Choroid plexus epithelial cell (primary cell): Measurements from ENCODE around the gene NFYC.

Experiments used
- DNase-seq: peaks from one replicate; pipeline ENCODE4 v3.0.0-alpha.2; 2010; ENCODE audit warnings: low read depth
- H3K4me3 ChIP-seq: 2 replicates; pipeline ENCODE4 v1.5.1; 2011; ENCODE audit warnings: low read depth, mild to moderate bottlenecking, control low read depth, low read length, moderate library complexity
- CTCF ChIP-seq: conservative IDR thresholded peaks from 2 replicates; pipeline ENCODE4 v1.5.1; 2011; ENCODE audit warnings: low read depth, mild to moderate bottlenecking, control low read depth, inconsistent platforms, low read length, moderate library complexity

NFYC gene

DNA sequence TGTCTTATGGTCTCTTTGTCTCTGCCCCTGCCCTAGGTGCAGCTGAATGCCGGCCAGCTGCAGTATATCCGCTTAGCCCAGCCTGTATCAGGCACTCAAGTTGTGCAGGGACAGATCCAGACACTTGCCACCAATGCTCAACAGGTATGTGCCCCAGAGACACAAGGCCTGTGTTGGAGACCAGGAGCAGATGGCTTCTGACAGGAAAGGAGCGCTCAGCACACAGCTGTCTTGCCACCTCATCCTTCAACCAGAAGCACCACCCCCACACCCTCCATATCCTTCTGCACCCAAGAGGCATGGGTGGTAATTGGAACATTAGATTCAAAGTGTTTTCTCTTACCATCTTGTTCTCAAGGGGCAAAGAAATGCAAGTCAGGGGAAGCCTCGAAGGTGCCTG is 75.1 kb downstream of the NFYC start:
- no peak for DNase-seq
- TF ChIP-seq CTCF = no peak
- no peak overlapping the region for H3K4me3 ChIP-seq

- no peak for DNase-seq
- no peak for TF ChIP-seq CTCF
Measured at GRCh38 chr1:40768146-40768990, 76.9 kb downstream of the NFYC start.

GRCh38 chr1:40769815-40770214 is 78.3 kb downstream of the NFYC start:
- no peak overlapping the region for H3K4me3 ChIP-seq
- TF ChIP-seq CTCF = peak; percentile 36
- DNase-seq = no peak

More at GRCh38 chr1:40768146-40768990, 76.9 kb downstream of the NFYC start:
- no peak overlapping the region for H3K4me3 ChIP-seq

DNA sequence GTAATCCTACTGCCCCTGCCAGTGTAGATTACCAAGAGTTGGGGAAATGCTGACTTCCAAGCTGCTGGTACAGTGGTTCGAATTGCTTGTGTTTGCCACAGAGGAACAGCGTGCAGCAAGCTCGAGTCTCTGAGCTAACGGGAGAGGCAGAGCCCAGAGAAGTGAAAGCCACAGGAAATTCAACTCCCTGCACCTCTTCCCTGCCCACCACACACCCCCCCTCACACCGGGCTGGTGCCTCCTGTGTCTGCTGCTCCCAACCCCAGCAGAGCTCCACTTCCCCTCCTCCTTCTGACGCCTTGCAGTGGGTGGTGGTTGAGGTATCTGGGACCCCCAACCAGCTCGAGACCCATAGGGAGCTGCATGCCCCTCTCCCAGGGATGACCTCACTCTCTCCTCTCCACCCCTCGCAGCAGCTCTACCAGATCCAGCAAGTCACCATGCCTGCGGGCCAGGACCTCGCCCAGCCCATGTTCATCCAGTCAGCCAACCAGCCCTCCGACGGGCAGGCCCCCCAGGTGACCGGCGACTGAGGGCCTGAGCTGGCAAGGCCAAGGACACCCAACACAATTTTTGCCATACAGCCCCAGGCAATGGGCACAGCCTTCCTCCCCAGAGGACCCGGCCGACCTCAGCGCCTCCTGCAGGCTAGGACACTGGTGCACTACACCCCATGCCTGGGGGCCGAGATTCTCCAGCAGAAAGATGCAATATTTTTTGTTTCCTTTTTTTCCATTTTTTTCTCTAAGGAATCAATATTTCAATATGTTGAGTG is 79.0 kb downstream of the NFYC start:
- DNase-seq = no peak
- peak; percentile 12 for TF ChIP-seq CTCF
- no peak overlapping the region for H3K4me3 ChIP-seq

DNA sequence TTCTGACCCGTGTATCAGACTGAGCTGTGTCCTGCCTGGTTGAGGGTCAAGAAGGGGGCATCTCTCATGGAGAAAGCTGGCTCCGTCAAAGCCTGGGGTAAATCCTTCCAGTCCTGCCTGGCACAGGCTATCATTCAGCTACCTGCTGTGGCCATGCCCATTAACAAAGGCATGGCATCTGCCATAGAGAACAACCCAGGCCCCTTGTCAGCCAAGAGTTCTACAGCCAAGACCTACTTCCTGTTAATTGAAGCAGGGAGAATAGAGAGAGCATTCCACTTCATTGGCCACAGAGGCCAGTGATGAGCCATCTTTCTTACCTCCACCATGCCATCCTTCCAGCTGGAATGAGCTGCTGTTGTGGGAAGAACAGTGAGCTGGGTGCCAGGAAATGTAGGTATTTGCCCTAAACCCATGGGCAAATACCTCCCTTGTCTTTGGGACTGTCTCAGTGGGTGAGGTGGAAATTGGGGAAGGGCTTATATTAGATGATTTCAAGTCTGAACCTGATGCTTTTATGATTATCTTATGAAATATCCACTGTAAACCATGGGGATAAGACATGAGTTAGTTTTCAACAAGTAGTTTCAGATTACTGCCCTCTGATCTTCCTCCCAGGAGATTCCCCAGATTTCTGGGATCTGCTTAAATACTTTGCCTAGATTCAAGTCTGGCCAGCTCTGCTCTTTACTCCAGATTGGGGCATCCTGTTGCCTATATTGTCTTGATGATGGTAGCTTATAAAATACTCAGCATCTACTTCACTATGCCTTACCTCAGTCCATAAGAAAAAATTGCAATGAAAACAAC is 80.8 kb downstream of the NFYC start:
- no peak overlapping the region for H3K4me3 ChIP-seq
- DNase-seq = no peak
- no peak for TF ChIP-seq CTCF

- no peak overlapping the region for H3K4me3 ChIP-seq
- TF ChIP-seq CTCF = no peak
- DNase-seq = peak; percentile 8
Measured at GRCh38 chr1:40773748-40774265, 82.3 kb downstream of the NFYC start.
